H1 (cell line): ENCODE measurements around the gene STX16. TPM values are rescaled to one million over a fixed set of nuclear protein-coding genes. Genes with fewer than 3 reads are reported as not detected.

Source experiments
- CTCF ChIA-PET: fragments of 300-600 bp; sonication (Branson Sonifier 250); formaldehyde crosslinking; loops from one replicate; lab custom pipeline; 2021; ENCODE audit not compliant: partially characterized antibody; lab: Charles Lee
- POLR2A ChIA-PET: fragments of 300-600 bp; sonication (Branson Sonifier 250); formaldehyde crosslinking; loops from one replicate; lab custom pipeline; 2021; ENCODE audit warnings: inconsistent platforms; ENCODE audit not compliant: partially characterized antibody; lab: Charles Lee
- DNase-seq, 2 experiments: peaks; one replicate each; pipeline versions ENCODE4 v3.0.0 to v3.0.0-alpha.2; 2010 to 2022; ENCODE audit warnings: low spot score in 2 of 2, low read depth in 1 of 2, mixed read lengths in 1 of 2
- FAIRE-seq: peaks from 2 replicates; lab custom pipeline; 2011; peaks lifted over from hg19 to GRCh38; lab: Jason Lieb, UNC
- H2AFZ ChIP-seq: 2 replicates; pipeline ENCODE4 v1.8.1; 2012; ENCODE audit warnings: low read length, inconsistent platforms
- H2AK5ac ChIP-seq: 2 replicates; pipeline ENCODE4 v1.6.1; 2013; ENCODE audit warnings: low read depth, low read length
- H2BK120ac ChIP-seq: replicated peaks from 2 replicates; pipeline ENCODE3; 2013; ENCODE audit warnings: low read depth, low read length, inconsistent platforms
- H2BK12ac ChIP-seq: 2 replicates; pipeline ENCODE4 v1.6.1; 2013; ENCODE audit warnings: low read depth, low read length
- H2BK15ac ChIP-seq: 2 replicates; pipeline ENCODE4 v1.6.1; 2013; ENCODE audit warnings: low read length
- H2BK20ac ChIP-seq: 2 replicates; pipeline ENCODE4 v1.6.1; 2013; ENCODE audit warnings: low read length
- H2BK5ac ChIP-seq: 2 replicates; pipeline ENCODE4 v1.6.1; 2013; ENCODE audit warnings: low read depth, low read length
- H3K14ac ChIP-seq: 2 replicates; pipeline ENCODE4 v1.6.1; 2013; ENCODE audit warnings: inconsistent platforms; ENCODE audit not compliant: insufficient read length
- H3K18ac ChIP-seq: 2 replicates; pipeline ENCODE4 v1.6.1; 2013; ENCODE audit warnings: low read length; ENCODE audit errors: extremely low read depth
- H3K23ac ChIP-seq: 2 replicates; pipeline ENCODE4 v1.6.1; 2013; ENCODE audit warnings: inconsistent platforms; ENCODE audit not compliant: insufficient read length
- H3K23me2 ChIP-seq: 2 replicates; pipeline ENCODE4 v1.6.1; 2013; ENCODE audit warnings: low read depth, low read length
- H3K27ac ChIP-seq: 2 replicates; pipeline ENCODE4 v1.6.1; 2011; ENCODE audit warnings: low read depth, low read length, inconsistent platforms
- H3K27me3 ChIP-seq, 4 experiments: replicated peaks in 1 of 4; 1 replicate in 1 of 4; 2 replicates in 3 of 4; pipeline versions ENCODE4 v1.6.1 to v1.8.1; 2011 to 2013; ENCODE audit warnings: low read length in 3 of 4, mild to moderate bottlenecking in 3 of 4, inconsistent platforms in 2 of 4, mixed read lengths in 2 of 4, moderate library complexity in 1 of 4; ENCODE audit not compliant: control insufficient read depth in 3 of 4, insufficient read depth in 3 of 4; ENCODE audit errors: extremely low read depth in 1 of 4
- H3K36me3 ChIP-seq, 4 experiments: 2 replicates each; pipeline versions ENCODE4 v1.6.1 to v1.8.1; 2011 to 2013; ENCODE audit warnings: mild to moderate bottlenecking in 4 of 4, low read length in 3 of 4, moderate library complexity in 2 of 4, control low read depth in 1 of 4, inconsistent platforms in 1 of 4; ENCODE audit not compliant: insufficient read depth in 4 of 4, control insufficient read depth in 2 of 4
- H3K4ac ChIP-seq: replicated peaks from 2 replicates; pipeline ENCODE3; 2013; ENCODE audit warnings: low read length, low read depth, mixed read lengths, inconsistent platforms; ENCODE audit not compliant: insufficient read length
- H3K4me1 ChIP-seq, 4 experiments: replicated peaks in 1 of 4; 1 replicate in 1 of 4; 2 replicates in 3 of 4; pipeline versions ENCODE4 v1.6.1 to v1.8.1; 2011 to 2013; ENCODE audit warnings: low read length in 3 of 4, inconsistent platforms in 2 of 4, mixed read lengths in 1 of 4; ENCODE audit not compliant: insufficient read depth in 4 of 4, control insufficient read depth in 3 of 4
- H3K4me2 ChIP-seq, 2 experiments: 2 replicates each; pipeline versions ENCODE4 v1.6.1 to v1.8.1; 2011 to 2013; ENCODE audit warnings: low read depth in 2 of 2, low read length in 2 of 2, control low read depth in 1 of 2, inconsistent platforms in 1 of 2, mild to moderate bottlenecking in 1 of 2; ENCODE audit not compliant: insufficient read depth in 1 of 2
- H3K4me3 ChIP-seq, 4 experiments: fragments of 200-600, 300-600 bp in 1 of 4; sonication (generic), shearing (Covaris generic), sonication (Bioruptor Twin) in 1 of 4; 2 replicates each; pipeline versions ENCODE4 v1.5.1 to v1.8.1; 2011 to 2016; ENCODE audit warnings: low read length in 4 of 4, low read depth in 3 of 4, control low read depth in 2 of 4, inconsistent platforms in 2 of 4, mild to moderate bottlenecking in 2 of 4, mixed read lengths in 1 of 4, moderate library complexity in 1 of 4; ENCODE audit not compliant: insufficient read depth in 2 of 4; ENCODE audit errors: extremely low read depth in 1 of 4
- H3K56ac ChIP-seq: replicated peaks from 2 replicates; pipeline ENCODE3; 2013; ENCODE audit warnings: low read depth, mild to moderate bottlenecking, mixed read lengths, low read length, inconsistent platforms; ENCODE audit not compliant: insufficient read length
- H3K79me1 ChIP-seq: 2 replicates; pipeline ENCODE4 v1.6.1; 2013; ENCODE audit warnings: low read depth, low read length, control low read depth
- H3K79me2 ChIP-seq, 2 experiments: 2 replicates each; pipeline versions ENCODE4 v1.6.1 to v1.8.1; 2012 to 2013; ENCODE audit warnings: low read length in 2 of 2, mild to moderate bottlenecking in 2 of 2, inconsistent platforms in 1 of 2; ENCODE audit not compliant: insufficient read depth in 2 of 2, control insufficient read depth in 1 of 2
- H3K9ac ChIP-seq, 4 experiments: replicated peaks in 1 of 4; 1 replicate in 1 of 4; 2 replicates in 3 of 4; pipeline versions ENCODE4 v1.6.1 to v1.8.1; 2011 to 2013; ENCODE audit warnings: low read depth in 3 of 4, low read length in 3 of 4, control low read depth in 2 of 4, mild to moderate bottlenecking in 2 of 4, moderate library complexity in 2 of 4, inconsistent platforms in 1 of 4; ENCODE audit errors: extremely low read depth in 1 of 4
- H3K9me3 ChIP-seq, 2 experiments: 2 replicates each; pipeline versions ENCODE4 v1.6.1 to v1.8.1; 2012 to 2013; ENCODE audit warnings: mild to moderate bottlenecking in 2 of 2, moderate library complexity in 2 of 2, control low read depth in 1 of 2, inconsistent platforms in 1 of 2, low read depth in 1 of 2, low read length in 1 of 2, mixed read lengths in 1 of 2; ENCODE audit not compliant: insufficient read depth in 2 of 2
- H4K20me1 ChIP-seq, 2 experiments: replicated peaks in 1 of 2; 2 replicates each; pipeline versions ENCODE3 to v1.8.1; 2011 to 2013; ENCODE audit warnings: inconsistent platforms in 2 of 2, low read length in 2 of 2, mild to moderate bottlenecking in 1 of 2; ENCODE audit not compliant: insufficient read depth in 2 of 2, control insufficient read depth in 1 of 2
- H4K5ac ChIP-seq: 2 replicates; pipeline ENCODE4 v1.6.1; 2013; ENCODE audit warnings: low read length, low read depth, mixed read lengths, inconsistent platforms; ENCODE audit not compliant: insufficient read length
- H4K8ac ChIP-seq: 2 replicates; pipeline ENCODE4 v1.8.0; 2013; ENCODE audit warnings: mild to moderate bottlenecking, moderate library complexity, low read length, inconsistent platforms; ENCODE audit not compliant: insufficient read depth; ENCODE audit errors: extremely low read depth
- H4K91ac ChIP-seq: replicated peaks from 2 replicates; pipeline ENCODE3; 2013; ENCODE audit warnings: low read length, mixed read lengths, inconsistent platforms; ENCODE audit not compliant: insufficient read length
- CHD2 ChIP-seq: IDR thresholded peaks from 2 replicates; pipeline ENCODE4 v1.6.1; 2012; ENCODE audit warnings: low read length, improper control_type of control experiment
- CREB1 ChIP-seq: IDR thresholded peaks from 2 replicates; pipeline ENCODE4 v1.6.1; 2012; ENCODE audit warnings: inconsistent platforms
- POLR2AphosphoS5 ChIP-seq: IDR thresholded peaks from 2 replicates; pipeline ENCODE4 v1.6.1; 2011; ENCODE audit warnings: low read depth, low read length
- RFX5 ChIP-seq: IDR thresholded peaks from 2 replicates; pipeline ENCODE4 v1.6.1; 2011; ENCODE audit warnings: low read depth, low read length, improper control_type of control experiment, borderline replicate concordance
- TBP ChIP-seq: IDR thresholded peaks from 2 replicates; pipeline ENCODE4 v1.6.1; 2011; ENCODE audit warnings: low read depth, low read length, improper control_type of control experiment
- WGBS, 2 experiments: shearing (Covaris generic) in 1 of 2; methylation state at CpG; one replicate each; pipeline versions ENCODE4 v1.1.6 to v1.1.7; 2013 to 2015; ENCODE audit warnings: low lambda C conversion rate in 2 of 2, mixed read lengths in 2 of 2, inconsistent platforms in 1 of 2, low coverage in 1 of 2, missing lambda C conversion rate in 1 of 2; ENCODE audit not compliant: insufficient replicate concordance in 2 of 2, insufficient coverage in 1 of 2, insufficient read length in 1 of 2; ENCODE audit errors: extremely low coverage in 1 of 2, missing lambda C conversion rate in 1 of 2; 5-methylcytosine and 5-hydroxymethylcytosine counted together
- polyA plus RNA-seq, 7 experiments: library from polyadenylated mRNA; depleted of rRNA in 3 of 7; stranded (reverse) in 5 of 7; unstranded in 2 of 7; fragments of >200 nt in 5 of 7; fragments of 200-250 nt in 2 of 7; gene quantifications; 1 replicate in 5 of 7; 2 replicates in 1 of 7; 4 replicates in 1 of 7; pipeline versions ENCODE4 v1.2.1 to v1.2.3, GENCODE V29; 2011 to 2013; ENCODE audit warnings: missing spikeins in 2 of 7, mixed read lengths in 2 of 7
- total RNA-seq: library from RNA; stranded (reverse); fragmentation: NEBNext Ultra II Directional; extraction: Animal tissue kit (Norgen Biotek cat#: 25700); gene quantifications from 2 replicates; pipeline ENCODE4 v1.2.1, GENCODE V29; 2021

Gene STX16
- total and polyA plus RNA-seq, 2 of the 8 experiments (the other 6 are each of a cell fraction or from before 2014, with no cell fraction given): 45.2 to 61.6 TPM

- Histone ChIP-seq H4K8ac (no peak overlapping the region; the same call in 1 of the 2 replicates), H4K91ac (no peak overlapping the region), H4K20me1 (peaks cover under 1 to 2% of the 10 kb centered on the region in 2 experiments), H3K27ac (no peak overlapping the region; the same call in 1 of the 2 replicates), H3K9me3 (peaks cover 0 to 3% of the 10 kb centered on the region in 2 experiments; a peak in 1 of 4 replicates), H2BK20ac (no peak overlapping the region), H3K79me2 (no peaks in the 10 kb centered on the region), H2BK120ac (no peak overlapping the region), H4K5ac (no peak overlapping the region), H3K79me1 (no peaks in the 10 kb centered on the region), H2BK5ac (peak overlapping the region; percentile 1; the same call in 1 of the 2 replicates), H3K4me1 (peaks cover 0 to 4% (median 1%) of the 10 kb centered on the region in 4 experiments; a peak in 1 of 7 replicates), H3K4me2 (no peak overlapping the region), H3K4ac (no peak overlapping the region), H3K36me3 (peaks cover 13 to 52% (median 23%) of the 10 kb centered on the region in 4 experiments), H2AFZ (no peak overlapping the region), H3K27me3 (no peaks in the 10 kb centered on the region)
- POLR2A ChIA-PET: interaction anchor here (0.6 to 16.8 kb wide), 10 partner anchors 9 to 506 kb away, joined by 3 to 188 read pairs (median 4); partner anchors contain the start of gene STX16
- CTCF ChIA-PET: interaction anchor here (1.2 kb wide), 1 partner anchor 41 kb away, joined by 3 read pairs; no protein-coding TSS in a partner anchor
- 92% methylated on average over 20 of the region's 29 CpGs; no CpG with 5 or more reads in 1 of the 2 experiments for WGBS, 2 experiments
- no peak for TF ChIP-seq CREB1
- no peak for TF ChIP-seq CHD2
- no peak for TF ChIP-seq TBP
- no peak for TF ChIP-seq RFX5
- no peak for TF ChIP-seq POLR2AphosphoS5
- TF ChIP-seq, all 59 proteins: peak for 0
- H3K23me2 ChIP-seq: no peaks in the 10 kb centered on the region
- H2BK12ac ChIP-seq: no peak overlapping the region
- no peak for FAIRE-seq
- H3K23ac ChIP-seq: no peak overlapping the region
- H2AK5ac ChIP-seq: no peak overlapping the region
- H3K14ac ChIP-seq: no peak overlapping the region
- H3K4me3 ChIP-seq: no peak overlapping the region
- H3K18ac ChIP-seq: no peak overlapping the region
- no peak overlapping the region for H3K56ac ChIP-seq
- no peak overlapping the region for H3K9ac ChIP-seq
- H2BK15ac ChIP-seq: no peak overlapping the region
- DNase-seq: no peak
Observed at GRCh38 chr20:58701431-58702160, 50.5 kb downstream of the STX16 start.
